ENCODE measurements around the gene PPFIA1. TPM values are rescaled to one million over a fixed set of nuclear protein-coding genes. Genes with fewer than 3 reads are reported as not detected.
A peak's percentile ranks its signal among the peaks of the same experiment; 100 is the strongest.

The PPFIA1 gene
- total RNA-seq, 2 donors from 2014 or later = 105 to 118 TPM

DNA sequence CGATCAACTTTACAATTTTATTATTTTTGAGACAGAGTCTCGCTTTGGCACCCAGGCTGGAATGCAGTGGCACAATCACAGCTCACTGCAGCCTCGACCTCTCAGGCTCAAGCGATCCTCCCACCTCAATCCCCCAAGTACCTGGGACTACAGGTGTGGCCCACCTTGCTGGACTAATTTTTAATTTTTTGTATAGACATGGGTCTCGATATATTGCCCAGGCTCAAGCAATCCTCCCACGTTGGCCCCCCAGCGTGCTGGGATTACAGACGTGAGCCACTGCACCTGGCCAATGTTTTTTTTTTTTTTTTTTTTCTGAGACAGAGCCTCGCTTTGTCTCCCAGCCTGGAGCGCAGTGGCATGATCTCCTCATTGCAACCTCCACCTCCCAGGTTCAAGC is 2.0 kb upstream of the PPFIA1 start:
- H3K9me3 Mint-ChIP-seq = no peaks in the 10 kb centered on the region
- peak overlapping the region; percentile 87 for H3K4me3 Mint-ChIP-seq
- H3K27ac Mint-ChIP-seq = no peak overlapping the region
- Histone ChIP-seq H3K27me3 (ENCODE audit: control insufficient read depth, insufficient read depth, low read length, poor library complexity, severe bottlenecking) (no peaks in the 10 kb centered on the region), H3K27ac (ENCODE audit: low read depth, low read length) (no peak overlapping the region), H3K4me3 (ENCODE audit: low read length) (peak overlapping the region; percentile 93), H3K4me1 (ENCODE audit: control insufficient read depth, insufficient read depth, low read length) (no peaks in the 10 kb centered on the region), H3K9ac (ENCODE audit: extremely low read depth, low read length, poor library complexity, severe bottlenecking) (no peak overlapping the region), H3K9me3 (ENCODE audit: control insufficient read depth, low read length) (no peaks in the 10 kb centered on the region), H3K36me3 (ENCODE audit: control insufficient read depth, insufficient read depth, low read length) (peaks cover 18% of the 10 kb centered on the region)
- DNase-seq = no peak
- no peaks in the 10 kb centered on the region for H3K27me3 Mint-ChIP-seq (ENCODE audit: insufficient read depth)
- H3K4me1 Mint-ChIP-seq = peaks cover 26% of the 10 kb centered on the region
- peaks cover 17% of the 10 kb centered on the region for H3K36me3 Mint-ChIP-seq (ENCODE audit: low read depth)
- WGBS, 2 experiments (ENCODE audit: insufficient coverage in 1 of 2, insufficient read length in 1 of 2) = 86 to 91% methylated on average over 5 to 10 of the region's 10 CpGs
- TF ChIP-seq, protein P1, sequence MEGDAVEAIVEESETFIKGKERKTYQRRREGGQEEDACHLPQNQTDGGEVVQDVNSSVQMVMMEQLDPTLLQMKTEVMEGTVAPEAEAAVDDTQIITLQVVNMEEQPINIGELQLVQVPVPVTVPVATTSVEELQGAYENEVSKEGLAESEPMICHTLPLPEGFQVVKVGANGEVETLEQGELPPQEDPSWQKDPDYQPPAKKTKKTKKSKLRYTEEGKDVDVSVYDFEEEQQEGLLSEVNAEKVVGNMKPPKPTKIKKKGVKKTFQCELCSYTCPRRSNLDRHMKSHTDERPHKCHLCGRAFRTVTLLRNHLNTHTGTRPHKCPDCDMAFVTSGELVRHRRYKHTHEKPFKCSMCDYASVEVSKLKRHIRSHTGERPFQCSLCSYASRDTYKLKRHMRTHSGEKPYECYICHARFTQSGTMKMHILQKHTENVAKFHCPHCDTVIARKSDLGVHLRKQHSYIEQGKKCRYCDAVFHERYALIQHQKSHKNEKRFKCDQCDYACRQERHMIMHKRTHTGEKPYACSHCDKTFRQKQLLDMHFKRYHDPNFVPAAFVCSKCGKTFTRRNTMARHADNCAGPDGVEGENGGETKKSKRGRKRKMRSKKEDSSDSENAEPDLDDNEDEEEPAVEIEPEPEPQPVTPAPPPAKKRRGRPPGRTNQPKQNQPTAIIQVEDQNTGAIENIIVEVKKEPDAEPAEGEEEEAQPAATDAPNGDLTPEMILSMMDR (conservative IDR thresholded peaks at IDR 0.05) = no peak

DNA sequence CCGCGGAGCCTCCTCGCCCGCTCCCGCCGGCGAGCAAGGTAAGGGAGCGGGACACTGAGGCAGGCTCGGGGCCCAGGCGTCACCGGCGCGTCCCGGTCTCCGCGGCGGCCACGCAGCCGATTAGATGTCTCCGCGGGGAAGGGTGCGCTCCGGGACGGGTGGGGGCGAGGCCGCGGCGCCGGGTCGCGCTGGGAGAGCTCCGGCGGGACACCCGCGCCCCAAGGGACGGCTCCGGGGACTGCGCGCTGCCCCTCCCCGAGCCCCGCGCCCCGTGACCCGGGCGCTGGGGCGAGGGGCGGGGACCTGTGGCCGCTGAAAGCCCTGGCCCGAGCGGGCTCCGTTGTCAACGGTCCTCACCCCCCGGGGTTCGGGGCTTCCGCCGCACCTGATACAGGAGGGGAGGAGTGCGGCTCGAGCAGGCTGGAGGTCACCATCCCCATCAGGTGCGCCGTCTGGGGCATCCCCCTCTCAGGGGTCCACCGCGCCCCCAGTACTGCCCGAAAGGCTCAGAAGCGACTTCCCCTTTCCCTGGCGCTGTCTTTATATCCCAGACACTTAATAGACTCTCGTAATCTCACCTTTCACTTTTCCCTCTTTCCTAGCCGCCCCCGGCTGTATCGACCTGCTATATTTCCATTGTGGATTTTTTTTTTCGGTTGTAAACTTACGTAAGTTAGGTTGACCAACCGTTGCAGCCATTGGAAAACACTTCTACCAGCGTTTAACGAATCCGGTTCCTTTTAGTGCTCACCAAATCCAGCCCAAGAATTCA is 573 bp downstream of the PPFIA1 start:
- Histone ChIP-seq H3K4me3 (ENCODE audit: low read length) (peak overlapping the region; percentile 90), H3K4me1 (ENCODE audit: control insufficient read depth, insufficient read depth, low read length) (no peaks in the 10 kb centered on the region), H3K27ac (ENCODE audit: low read depth, low read length) (no peak overlapping the region), H3K9me3 (ENCODE audit: control insufficient read depth, low read length) (no peaks in the 10 kb centered on the region), H3K36me3 (ENCODE audit: control insufficient read depth, insufficient read depth, low read length) (peaks cover 43% of the 10 kb centered on the region), H3K9ac (ENCODE audit: extremely low read depth, low read length, poor library complexity, severe bottlenecking) (peak overlapping the region; percentile 57), H3K27me3 (ENCODE audit: control insufficient read depth, insufficient read depth, low read length, poor library complexity, severe bottlenecking) (no peaks in the 10 kb centered on the region)
- 1 to 5% methylated on average over 16 to 75 of the region's 75 CpGs for WGBS, 2 experiments (ENCODE audit: insufficient coverage in 1 of 2, insufficient read length in 1 of 2)
- DNase-seq = peak; percentile 80
- Mint-ChIP-seq H3K27me3 (ENCODE audit: insufficient read depth) (no peaks in the 10 kb centered on the region), H3K4me3 (peak overlapping the region; percentile 87), H3K4me1 (peaks cover 33% of the 10 kb centered on the region), H3K27ac (peak overlapping the region; percentile 86), H3K9me3 (no peaks in the 10 kb centered on the region), H3K36me3 (ENCODE audit: low read depth) (peaks cover 41% of the 10 kb centered on the region)
- TF ChIP-seq, protein P1 (conservative IDR thresholded peaks at IDR 0.05) = peak; percentile 41

DNA sequence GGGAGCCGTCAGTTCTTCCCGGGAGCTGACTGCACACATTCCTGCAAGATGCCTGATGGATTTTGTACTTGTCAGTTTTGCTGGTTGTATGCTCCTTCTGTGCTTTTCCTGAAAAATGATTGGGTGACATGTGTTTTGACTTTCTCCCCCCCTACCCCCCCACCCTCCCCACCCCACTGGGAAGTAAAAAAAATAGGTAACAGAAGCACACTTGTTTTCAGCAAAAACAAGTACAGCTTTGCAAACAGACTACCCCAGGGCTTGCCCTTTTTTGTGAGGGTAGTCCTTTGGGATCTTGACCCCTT is 1.1 kb downstream of the PPFIA1 start:
- Mint-ChIP-seq H3K36me3 (ENCODE audit: low read depth) (peaks cover 46% of the 10 kb centered on the region), H3K4me1 (peaks cover 33% of the 10 kb centered on the region), H3K9me3 (no peaks in the 10 kb centered on the region), H3K4me3 (peak overlapping the region; percentile 87), H3K27ac (peak overlapping the region; percentile 86), H3K27me3 (ENCODE audit: insufficient read depth) (no peaks in the 10 kb centered on the region)
- Histone ChIP-seq H3K36me3 (ENCODE audit: control insufficient read depth, insufficient read depth, low read length) (peaks cover 48% of the 10 kb centered on the region), H3K9ac (ENCODE audit: extremely low read depth, low read length, poor library complexity, severe bottlenecking) (peak overlapping the region; percentile 57), H3K27me3 (ENCODE audit: control insufficient read depth, insufficient read depth, low read length, poor library complexity, severe bottlenecking) (no peaks in the 10 kb centered on the region), H3K4me3 (ENCODE audit: low read length) (peak overlapping the region; percentile 90), H3K27ac (ENCODE audit: low read depth, low read length) (no peak overlapping the region), H3K9me3 (ENCODE audit: control insufficient read depth, low read length) (no peaks in the 10 kb centered on the region), H3K4me1 (ENCODE audit: control insufficient read depth, insufficient read depth, low read length) (peaks cover 2% of the 10 kb centered on the region)
- DNase-seq = no peak
- TF ChIP-seq, protein P1 (conservative IDR thresholded peaks at IDR 0.05) = no peak
- WGBS, 2 experiments (ENCODE audit: insufficient coverage in 1 of 2, insufficient read length in 1 of 2) = 20% methylated on average over 1 to 2 of the region's 2 CpGs
